GM19468 (cell line): ENCODE measurements around the gene GRK6.

Source experiments
- ATAC-seq: cut with Tn5 transposase; IDR thresholded peaks from one replicate; pipeline ENCODE4 v1.9.1; 2021; ENCODE audit warnings: mild to moderate bottlenecking, moderate library complexity, moderate number of reproducible peaks; ENCODE audit not compliant: unreplicated experiment; ENCODE audit errors: extremely low read depth

GRK6 gene

GRCh38 chr5:177466861-177467260 is 40.4 kb downstream of the GRK6 start:
- ATAC-seq: no peak

DNA sequence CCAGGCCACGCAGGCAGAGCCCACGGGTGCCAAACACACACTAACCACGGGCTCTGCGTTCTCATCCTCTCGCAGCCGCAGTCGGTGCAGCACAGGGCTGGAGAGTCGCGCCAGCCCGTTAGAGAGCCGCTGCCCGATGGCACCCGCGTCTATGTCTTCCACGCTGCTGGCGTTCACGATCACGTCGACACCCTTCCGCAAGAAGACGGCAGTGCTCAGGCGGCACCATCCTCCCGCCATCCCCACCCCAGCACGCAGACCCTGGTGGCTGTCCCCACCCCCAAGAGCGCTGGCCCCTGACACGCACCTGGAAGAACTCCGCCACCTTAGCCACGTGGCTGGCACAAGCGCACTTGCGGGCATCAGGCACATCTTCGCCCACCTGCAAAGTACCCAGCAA is 41.0 kb downstream of the GRK6 start:
- no peak for ATAC-seq

- ATAC-seq: no peak
Observed at GRCh38 chr5:177468329-177468684, 41.8 kb downstream of the GRK6 start.

DNA sequence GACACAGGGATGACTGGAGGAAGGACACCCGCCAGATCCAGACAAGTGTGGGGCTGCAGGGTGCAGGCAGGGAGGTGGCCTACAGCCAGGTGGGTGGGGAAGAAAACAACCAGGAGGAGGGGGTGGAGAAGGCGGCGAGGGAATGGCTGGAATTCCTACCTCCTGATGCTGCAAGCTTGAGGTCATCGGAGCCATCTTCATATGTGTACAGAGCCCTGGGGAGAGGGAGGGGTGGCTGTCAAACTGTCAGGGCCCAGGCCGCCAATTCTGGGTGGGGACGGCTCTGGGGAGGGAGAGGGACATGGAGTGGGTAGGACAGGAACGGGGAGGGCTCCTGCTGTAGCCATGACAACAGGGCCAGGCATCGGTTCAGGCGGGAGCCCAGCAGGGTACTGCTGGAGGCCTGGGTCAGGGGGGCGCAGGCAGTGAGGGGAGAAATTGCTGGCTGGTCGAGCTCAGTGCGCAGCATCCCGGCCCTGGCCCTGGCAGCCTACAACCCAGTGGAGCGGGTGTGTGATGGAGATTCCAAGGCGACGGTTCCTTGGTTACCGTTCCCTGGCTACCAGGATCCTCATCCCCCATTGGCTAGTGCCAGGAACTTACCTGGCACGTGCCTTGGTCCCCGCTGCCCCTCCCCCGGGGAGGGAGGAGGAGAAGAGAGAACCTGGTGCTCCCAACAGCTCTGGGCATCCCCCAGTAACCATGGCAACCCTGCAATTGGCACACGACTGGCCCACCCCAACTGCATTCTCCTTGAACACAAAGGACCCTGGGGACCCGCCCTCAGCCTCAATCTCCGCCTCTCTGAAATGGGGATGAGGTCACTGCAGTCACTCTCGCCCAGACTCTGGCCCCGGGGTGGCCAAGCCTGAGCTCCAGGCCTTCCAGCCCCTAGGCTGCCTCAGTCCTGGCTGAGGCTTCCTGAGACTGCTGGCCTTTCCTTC is 42.5 kb downstream of the GRK6 start:
- ATAC-seq: no peak

DNA sequence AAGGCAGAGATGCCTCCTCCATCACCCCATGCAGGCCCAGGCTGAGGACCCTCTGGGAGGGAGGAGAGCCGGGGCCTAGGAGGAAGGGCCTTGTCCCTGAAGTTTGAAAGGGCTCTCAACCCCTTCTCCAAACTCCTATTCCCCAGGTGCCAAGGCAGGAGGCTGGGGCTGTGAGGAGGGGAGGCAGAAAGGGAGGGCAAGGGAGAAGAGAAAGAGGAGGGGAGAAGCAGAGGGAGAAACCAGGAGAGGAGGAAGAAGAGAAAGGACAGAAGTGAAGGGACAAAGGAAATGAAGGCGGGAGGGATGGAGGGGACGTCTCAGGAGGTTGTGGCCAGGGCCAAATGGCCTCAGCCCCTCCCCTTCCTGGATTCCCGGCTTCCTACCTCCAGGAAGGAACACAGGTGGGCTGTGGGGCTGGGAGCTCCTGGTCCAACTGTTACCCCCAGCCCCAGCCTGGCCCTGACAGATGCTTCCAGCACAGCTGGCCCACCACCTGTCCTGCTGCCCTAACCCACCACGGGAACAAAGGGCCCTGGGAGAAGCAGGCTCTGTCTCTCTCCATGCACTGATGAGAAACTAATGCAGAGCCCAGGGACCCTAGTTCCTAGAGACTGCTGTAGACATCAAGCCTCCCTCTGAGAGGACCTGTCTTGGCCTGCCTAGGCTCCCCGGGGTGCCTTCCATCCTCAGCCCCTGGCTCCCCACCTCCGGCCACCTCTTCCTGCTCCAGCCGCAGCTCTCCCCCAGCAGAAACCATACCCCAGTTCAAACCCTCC is 43.5 kb downstream of the GRK6 start:
- no peak for ATAC-seq

GRCh38 chr5:177470759-177471536 is 44.5 kb downstream of the GRK6 start:
- ATAC-seq: no peak

GRCh38 chr5:177471610-177472356 is 45.3 kb downstream of the GRK6 start:
- no peak for ATAC-seq

DNA sequence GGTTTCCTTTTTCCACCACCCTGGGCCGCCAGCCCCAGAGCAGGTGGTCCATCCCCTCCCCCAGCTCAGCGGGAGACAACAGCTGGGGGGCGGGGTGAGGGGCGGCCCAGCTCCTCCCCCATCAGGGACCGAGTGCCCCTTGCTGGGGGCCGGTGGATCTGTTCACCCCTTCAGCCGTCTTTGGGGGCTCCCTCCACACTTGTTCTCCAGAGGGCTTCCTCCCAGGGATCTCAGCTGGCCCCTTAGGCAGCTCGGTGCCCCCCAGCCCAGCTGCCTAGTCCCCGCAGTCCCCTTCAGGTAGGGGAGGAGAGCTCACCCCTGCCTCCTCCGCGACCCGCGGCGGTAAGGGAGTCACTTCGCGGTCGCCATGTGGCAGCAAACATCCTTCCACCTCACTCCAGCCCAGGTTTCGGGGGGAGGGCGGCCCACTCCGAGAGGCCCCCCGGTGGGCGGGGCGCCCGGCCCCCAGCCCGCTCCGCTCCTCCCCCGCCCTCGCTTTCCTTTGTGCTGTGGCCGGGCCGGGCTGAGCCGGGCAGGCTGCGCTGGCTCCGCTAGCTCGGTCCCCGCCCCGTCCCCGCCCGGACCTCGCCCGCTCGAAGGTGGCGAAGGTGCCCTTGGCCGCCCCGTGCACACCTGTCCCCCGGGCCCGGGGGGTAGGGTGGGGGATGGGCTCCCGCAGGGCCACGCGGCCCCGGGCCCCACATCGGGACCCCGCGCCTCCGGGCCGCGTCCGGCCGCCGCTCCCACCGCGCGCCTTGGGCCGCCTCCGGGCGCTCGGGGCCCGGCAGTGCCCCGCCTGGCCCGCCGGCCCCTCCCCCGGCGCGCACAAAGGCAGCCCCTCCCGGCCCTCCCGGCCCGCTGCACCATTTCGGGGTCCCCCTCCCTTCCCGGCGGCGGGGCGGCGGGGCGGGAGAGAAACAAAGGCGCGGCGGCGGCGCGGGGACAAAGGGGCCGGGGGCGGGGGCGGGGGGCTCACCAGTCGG is 46.3 kb downstream of the GRK6 start:
- ATAC-seq: no peak

- ATAC-seq: no peak
Observed at GRCh38 chr5:177473443-177474001, 47.0 kb downstream of the GRK6 start, which contains the start of gene DBN1. TSS of gene DBN1 (minus strand) at chr5:177473634. CDS start at chr5:177473521, 113 bp downstream.

DNA sequence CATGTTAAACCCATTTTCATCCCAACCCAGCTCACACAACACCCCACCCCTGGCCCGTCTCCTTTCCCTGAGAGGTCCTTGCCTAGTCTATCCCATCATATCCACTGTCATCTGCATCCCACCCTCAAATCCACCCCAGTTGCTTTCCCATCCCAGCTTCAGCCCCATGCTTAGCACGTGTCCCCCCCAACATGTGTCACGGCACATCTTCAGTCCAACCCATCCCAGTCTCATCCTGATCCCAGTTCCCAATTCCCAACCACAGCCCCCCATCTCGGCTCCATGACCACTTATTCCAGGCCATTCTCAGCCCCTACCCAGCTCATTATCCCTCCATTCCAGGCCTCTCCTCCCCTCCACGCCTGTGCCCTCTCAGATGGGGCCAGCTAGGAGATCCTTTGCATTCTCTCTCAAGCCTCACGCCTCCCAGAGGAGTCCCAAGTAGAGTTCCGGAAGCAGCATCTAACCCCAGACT is 47.6 kb downstream of the GRK6 start:
- ATAC-seq: no peak

GRCh38 chr5:177474846-177475562 is 48.5 kb downstream of the GRK6 start:
- ATAC-seq: no peak

DNA sequence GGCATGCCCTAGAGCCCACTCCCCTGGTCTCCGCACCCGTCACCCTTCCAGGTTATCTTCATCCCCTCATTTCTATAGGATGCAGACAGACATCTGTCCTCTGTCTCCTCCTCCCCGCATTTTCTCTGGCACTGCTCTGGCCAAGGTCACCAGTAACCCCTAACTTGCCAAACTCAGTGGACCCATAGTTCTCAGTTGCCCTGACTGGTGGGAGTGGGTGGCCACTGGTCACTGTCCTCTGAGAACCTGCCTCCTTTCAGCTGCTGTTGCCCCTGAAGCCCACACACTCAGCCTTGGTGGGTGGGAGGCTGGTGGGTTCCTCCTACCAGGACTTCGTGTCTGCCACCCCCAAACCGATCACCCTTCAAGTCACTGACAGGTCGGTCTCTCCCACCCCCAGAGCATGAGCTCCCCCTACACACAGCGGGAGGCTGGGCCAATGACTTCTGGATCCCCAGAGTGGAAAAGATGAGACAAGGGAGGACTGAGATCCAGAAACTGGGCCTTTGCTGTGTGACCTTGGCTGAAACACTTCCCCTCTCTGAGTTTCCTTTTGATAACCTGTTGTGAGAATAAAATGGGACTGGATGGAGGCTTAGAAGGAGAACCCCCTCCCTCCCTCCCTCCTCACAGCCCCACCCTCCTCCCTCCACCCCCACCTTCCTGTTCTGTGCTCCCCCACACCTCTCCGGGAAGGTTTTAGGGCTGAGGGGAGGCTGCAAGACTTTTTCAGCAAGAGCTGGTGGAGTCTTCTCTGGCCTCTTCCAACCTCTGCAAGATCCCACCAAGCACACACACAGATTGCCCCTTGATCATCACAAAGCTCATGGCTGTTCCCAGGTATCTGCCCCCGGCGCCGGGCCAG is 49.3 kb downstream of the GRK6 start:
- ATAC-seq: no peak

- ATAC-seq: no peak
Observed at GRCh38 chr5:177476531-177477233, 50.2 kb downstream of the GRK6 start.

DNA sequence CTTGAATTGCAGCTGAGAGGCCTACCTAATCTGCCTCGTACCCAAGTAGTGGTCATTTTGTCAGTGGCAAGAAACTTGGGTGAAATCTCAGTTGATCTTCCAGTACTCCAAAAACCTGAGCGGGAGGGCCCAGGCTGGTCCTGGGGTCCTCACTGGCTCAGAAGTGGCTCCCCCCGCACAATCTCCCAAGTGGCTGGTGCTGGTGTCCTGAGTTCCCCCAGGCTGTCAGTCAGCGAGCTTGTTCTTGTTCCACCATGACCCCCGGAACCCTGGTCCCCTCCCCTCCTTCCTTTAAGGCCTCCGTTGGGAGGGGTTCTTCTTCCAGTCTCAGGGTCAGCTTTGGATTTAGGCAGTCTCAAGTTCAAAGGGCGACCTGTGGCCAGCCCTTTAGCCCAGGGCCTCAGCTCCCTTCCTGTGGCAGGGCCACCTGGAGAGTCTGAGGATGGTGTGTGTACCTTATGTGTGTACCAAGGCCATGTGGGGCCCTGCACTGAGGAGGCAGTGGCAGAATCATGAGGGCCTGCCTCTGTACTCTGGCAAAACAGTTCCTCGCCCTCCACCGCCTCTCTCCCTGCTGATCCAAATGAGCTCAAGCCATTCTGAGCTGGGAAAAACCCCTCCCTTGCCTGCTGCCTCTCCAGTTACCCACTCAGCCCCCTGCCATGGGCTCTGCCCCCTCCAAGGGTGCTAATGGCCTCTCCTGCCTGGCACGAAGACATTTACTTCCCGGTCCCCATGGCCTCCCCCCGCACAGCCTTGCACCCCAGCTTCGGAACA is 51.4 kb downstream of the GRK6 start:
- ATAC-seq: no peak
